IMR-90 (cell line): ENCODE data around the gene AMBP. TPM values are rescaled to one million over a fixed set of nuclear protein-coding genes. Genes with fewer than 3 reads are reported as not detected.
A peak's percentile ranks its signal among the peaks of the same experiment; 100 is the strongest.

Source experiments
- ATAC-seq: fragments of 200-7000 bp; cut with Tn5 transposase; 2 replicates; pipeline ENCODE4 v1.9.1; 2020; ENCODE audit warnings: low read depth, mild to moderate bottlenecking, moderate library complexity
- BruUV-seq: library from RNA; stranded (reverse); fragments of 400-500 nt; replicated peaks from 2 replicates; lab custom pipeline; 2021; lab: Mats Ljungman, UMichigan
- CTCF ChIA-PET: fragments of 300-600 bp; formaldehyde crosslinking; extraction: SDS; loops from one replicate; lab custom pipeline; 2021; ENCODE audit warnings: antibody characterized with exemption; lab: Yijun Ruan, JAX
- POLR2A ChIA-PET: fragments of 300-600 bp; sonication (Branson Sonifier 250); formaldehyde crosslinking; loops from one replicate; lab custom pipeline; 2022; ENCODE audit warnings: antibody characterized with exemption; ENCODE audit not compliant: unreplicated experiment; lab: Charles Lee
- DNase-seq: peaks from one replicate; pipeline ENCODE4 v3.0.0; 2013
- H2AFZ ChIP-seq: replicated peaks from 2 replicates; pipeline ENCODE3; 2013; ENCODE audit warnings: low read length, mild to moderate bottlenecking; ENCODE audit not compliant: poor library complexity
- H2AK5ac ChIP-seq: 2 replicates; pipeline ENCODE4 v1.6.1; 2013; ENCODE audit warnings: low read depth, low read length, inconsistent platforms
- H2AK9ac ChIP-seq: replicated peaks from 2 replicates; pipeline ENCODE3; 2013; ENCODE audit warnings: mild to moderate bottlenecking, low read depth, low read length, moderate library complexity; ENCODE audit not compliant: poor library complexity
- H2BK120ac ChIP-seq: 2 replicates; pipeline ENCODE4 v1.6.1; 2013; ENCODE audit warnings: low read depth, low read length, inconsistent platforms
- H2BK15ac ChIP-seq: 3 replicates; pipeline ENCODE4 v1.6.1; 2013; ENCODE audit warnings: low read depth, low read length, inconsistent platforms
- H2BK20ac ChIP-seq: 2 replicates; pipeline ENCODE4 v1.6.1; 2013; ENCODE audit warnings: low read depth, mild to moderate bottlenecking, inconsistent platforms, low read length, moderate library complexity
- H2BK5ac ChIP-seq: 2 replicates; pipeline ENCODE4 v1.6.1; 2013; ENCODE audit warnings: mild to moderate bottlenecking, low read depth, low read length, inconsistent platforms; ENCODE audit not compliant: poor library complexity, severe bottlenecking
- H3K14ac ChIP-seq: replicated peaks from 2 replicates; pipeline ENCODE4 v1.6.1; 2013; ENCODE audit warnings: low read depth, low read length, inconsistent platforms
- H3K18ac ChIP-seq: 2 replicates; pipeline ENCODE4 v1.6.1; 2013; ENCODE audit warnings: low read depth, low read length, control low read depth
- H3K23ac ChIP-seq: 2 replicates; pipeline ENCODE4 v1.6.1; 2013; ENCODE audit warnings: low read depth, low read length, inconsistent platforms
- H3K27ac ChIP-seq: 2 replicates; pipeline ENCODE4 v1.5.1; 2013; ENCODE audit warnings: mild to moderate bottlenecking, control low read depth, low read length; ENCODE audit not compliant: insufficient read depth
- H3K27me3 ChIP-seq: 2 replicates; pipeline ENCODE4 v1.6.1; 2013; ENCODE audit warnings: low read length; ENCODE audit not compliant: control insufficient read depth, insufficient read depth
- H3K36me3 ChIP-seq: 2 replicates; pipeline ENCODE4 v1.6.1; 2013; ENCODE audit warnings: low read length, mixed read lengths; ENCODE audit not compliant: control insufficient read depth, insufficient read depth
- H3K4ac ChIP-seq: 2 replicates; pipeline ENCODE4 v1.6.1; 2013; ENCODE audit warnings: low read depth, low read length, inconsistent platforms
- H3K4me1 ChIP-seq: 2 replicates; pipeline ENCODE4 v1.6.1; 2013; ENCODE audit warnings: low read length, mixed read lengths; ENCODE audit not compliant: control insufficient read depth, insufficient read depth
- H3K4me2 ChIP-seq: 2 replicates; pipeline ENCODE4 v1.6.1; 2013; ENCODE audit warnings: low read depth, mild to moderate bottlenecking, control low read depth, low read length, moderate library complexity
- H3K4me3 ChIP-seq: 2 replicates; pipeline ENCODE4 v1.5.1; 2013; ENCODE audit warnings: low read depth, mild to moderate bottlenecking, control low read depth, low read length, moderate library complexity; ENCODE audit not compliant: insufficient read depth
- H3K56ac ChIP-seq: 2 replicates; pipeline ENCODE4 v1.6.1; 2013; ENCODE audit warnings: low read length, inconsistent platforms; ENCODE audit not compliant: insufficient read depth; ENCODE audit errors: extremely low read depth
- H3K79me1 ChIP-seq, 2 experiments: 2 replicates each; pipeline ENCODE4 v1.6.1; 2013; ENCODE audit warnings: low read length in 2 of 2, inconsistent platforms in 1 of 2, low read depth in 1 of 2
- H3K9ac ChIP-seq: 2 replicates; pipeline ENCODE4 v1.6.1; 2013; ENCODE audit warnings: low read depth, low read length, control low read depth
- H3K9me1 ChIP-seq: 2 replicates; pipeline ENCODE4 v1.6.1; 2013; ENCODE audit warnings: low read length, inconsistent platforms; ENCODE audit not compliant: insufficient read depth
- H3K9me3 ChIP-seq: 2 replicates; pipeline ENCODE4 v1.6.1; 2013; ENCODE audit warnings: low read length; ENCODE audit not compliant: control insufficient read depth, insufficient read depth
- H4K20me1 ChIP-seq: 2 replicates; pipeline ENCODE4 v1.6.1; 2013; ENCODE audit warnings: low read length, inconsistent platforms; ENCODE audit not compliant: insufficient read depth
- H4K5ac ChIP-seq: 2 replicates; pipeline ENCODE4 v1.6.1; 2013; ENCODE audit warnings: mild to moderate bottlenecking, low read depth, low read length, control low read depth
- H4K8ac ChIP-seq, 2 experiments: 2 replicates each; pipeline ENCODE4 v1.6.1; 2013; ENCODE audit warnings: low read depth in 2 of 2, low read length in 2 of 2, control low read depth in 1 of 2, inconsistent platforms in 1 of 2
- H4K91ac ChIP-seq: 2 replicates; pipeline ENCODE4 v1.6.1; 2013; ENCODE audit warnings: low read depth, low read length, inconsistent platforms; ENCODE audit not compliant: insufficient read depth
- BHLHE40 ChIP-seq: fragments of 150-350 bp; IDR thresholded peaks from 2 replicates; pipeline ENCODE4 v1.6.1; 2016; ENCODE audit warnings: mild to moderate bottlenecking, low read depth, low read length
- CEBPB ChIP-seq: IDR thresholded peaks from 2 replicates; pipeline ENCODE4 v1.6.1; 2012; ENCODE audit warnings: low read depth, low read length, improper control_type of control experiment
- CHD1 ChIP-seq: IDR thresholded peaks from 2 replicates; pipeline ENCODE4 v1.6.1; 2012; ENCODE audit warnings: low read depth, low read length, improper control_type of control experiment
- CTCF ChIP-seq: conservative IDR thresholded peaks from 2 replicates; pipeline ENCODE4 v1.5.1; 2012; ENCODE audit warnings: mild to moderate bottlenecking, low read depth, low read length, improper control_type of control experiment
- ELK1 ChIP-seq: fragments of 150-350 bp; IDR thresholded peaks from 2 replicates; pipeline ENCODE4 v1.6.1; 2016; ENCODE audit warnings: low read depth, mild to moderate bottlenecking, low read length, moderate library complexity, borderline replicate concordance
- FOS ChIP-seq: fragments of 150-350 bp; IDR thresholded peaks from 2 replicates; pipeline ENCODE4 v1.6.1; 2016; ENCODE audit warnings: low read depth, low read length
- MAFK ChIP-seq: IDR thresholded peaks from 2 replicates; pipeline ENCODE4 v1.6.1; 2012; ENCODE audit warnings: low read depth, low read length, improper control_type of control experiment
- MAZ ChIP-seq: IDR thresholded peaks from 2 replicates; pipeline ENCODE4 v1.6.1; 2012; ENCODE audit warnings: low read depth, mild to moderate bottlenecking, low read length, improper control_type of control experiment, moderate library complexity, borderline replicate concordance
- MXI1 ChIP-seq: IDR thresholded peaks from 2 replicates; pipeline ENCODE4 v1.6.1; 2012; ENCODE audit warnings: low read depth, mild to moderate bottlenecking, low read length, moderate library complexity, borderline replicate concordance
- NFE2L2 ChIP-seq: fragments of 150-350 bp; IDR thresholded peaks from 2 replicates; pipeline ENCODE4 v1.6.1; 2016; ENCODE audit warnings: low read depth, mild to moderate bottlenecking, low read length
- POLR2A ChIP-seq: IDR thresholded peaks from 2 replicates; pipeline ENCODE4 v1.6.1; 2012; ENCODE audit warnings: mild to moderate bottlenecking, low read depth, low read length
- RAD21 ChIP-seq: IDR thresholded peaks from 2 replicates; pipeline ENCODE4 v1.6.1; 2012; ENCODE audit warnings: low read length, improper control_type of control experiment
- RCOR1 ChIP-seq: IDR thresholded peaks from 2 replicates; pipeline ENCODE4 v1.6.1; 2012; ENCODE audit warnings: mild to moderate bottlenecking, low read length, improper control_type of control experiment; ENCODE audit not compliant: insufficient replicate concordance
- RFX5 ChIP-seq: IDR thresholded peaks from 2 replicates; pipeline ENCODE4 v1.8.0; 2012; ENCODE audit warnings: low read depth, mild to moderate bottlenecking, low read length, moderate library complexity
- WGBS, 2 experiments: methylation state at CpG; one replicate each; pipeline versions ENCODE4 v1.1.5 to v1.1.7; 2013; ENCODE audit warnings: missing lambda C conversion rate in 2 of 2; ENCODE audit not compliant: insufficient read length in 1 of 2; ENCODE audit errors: extremely low coverage in 2 of 2; 5-methylcytosine and 5-hydroxymethylcytosine counted together
- dilution Hi-C: fragments of 300-500 bp; cut with HindIII; formaldehyde crosslinking; loops from one replicate; pipeline ENCODE4 v1.14.3; 2018; ENCODE audit warnings: low sequenced_read_pairs; ENCODE audit not compliant: unreplicated experiment
- in situ Hi-C: fragments of 300-500 bp; cut with MboI; formaldehyde crosslinking; loops from 3 replicates; pipeline ENCODE4 v1.14.3; 2019; ENCODE audit warnings: low sequenced_read_pairs, inconsistent platforms, mixed read lengths
- intact Hi-C: fragments of 100-400 bp; cut with micrococcal nuclease; formaldehyde crosslinking; loops from 2 replicates; pipeline ENCODE4 v1.10.0; 2022
- polyA plus RNA-seq, 3 experiments: library from polyadenylated mRNA; depleted of rRNA; stranded (reverse); fragments of >200 nt; gene quantifications; 2 replicates each; pipeline ENCODE4 v1.2.3, GENCODE V29; 2012; ENCODE audit warnings: low replicate concordance in 1 of 3
- total RNA-seq: library from RNA; depleted of rRNA; stranded (reverse); fragments of >200 nt; gene quantifications from 2 replicates; pipeline ENCODE4 v1.2.3, GENCODE V29; 2012

Gene AMBP
- total and polyA plus RNA-seq, 2 of the 4 experiments (the other 2 are of a cell fraction): not detected

GRCh38 chr9:114098936-114099668 is 21.0 kb upstream of the AMBP start, which contains the start of gene KIF12:
Gene KIF12, minus strand, starts transcription at chr9:114099292. Its CDS starts 16 bp downstream, at chr9:114099276.
- Histone ChIP-seq H2BK15ac (no peak within 1 kb of the TSS), H3K14ac (no peak within 1 kb of the TSS), H4K91ac (no peak within 1 kb of the TSS), H2AK5ac (no peak within 1 kb of the TSS), H4K20me1 (no peaks in the 10 kb centered on the region), H3K4ac (no peak within 1 kb of the TSS), H3K23ac (no peak within 1 kb of the TSS), H3K9me3 (peaks cover 16% of the 10 kb centered on the region), H3K9ac (no peak within 1 kb of the TSS), H2BK20ac (no peak within 1 kb of the TSS), H2BK5ac (no peak within 1 kb of the TSS), H3K36me3 (no peaks in the 10 kb centered on the region), H2BK120ac (no peak within 1 kb of the TSS), H3K79me1 (no peaks in the 10 kb centered on the region), H3K4me1 (no peaks in the 10 kb centered on the region), H2AK9ac (peak within 1 kb of the TSS; percentile 58), H4K5ac (no peak within 1 kb of the TSS), H3K27me3 (peaks cover 66% of the 10 kb centered on the region), H3K4me3 (peak within 1 kb of the TSS; percentile 34), H3K4me2 (peak within 1 kb of the TSS; percentile 78; the same call in 1 of the 2 replicates), H3K9me1 (no peaks in the 10 kb centered on the region), H3K18ac (no peak within 1 kb of the TSS), H2AFZ (peak within 1 kb of the TSS; percentile 73), H3K27ac (no peak within 1 kb of the TSS), H3K56ac (no peak within 1 kb of the TSS), H4K8ac (no peak within 1 kb of the TSS)
- intact Hi-C loops (no loop called here), in situ Hi-C loops (no loop called here), dilution Hi-C loops (no loop called here)
- DNase-seq (no peak), ATAC-seq (peak; percentile 28; the same call in 1 of the 2 replicates)
- WGBS, 2 experiments: 32% methylated on average over 8 of the region's 32 CpGs; no CpG with 5 or more reads in 1 of the 2 experiments
- TF ChIP-seq CEBPB (no peak), POLR2A (no peak), BHLHE40 (no peak), MAFK (no peak), MXI1 (no peak), MAZ (no peak), CHD1 (no peak), FOS (no peak), CTCF (no peak), NFE2L2 (no peak), ELK1 (no peak), RCOR1 (no peak), RAD21 (no peak), RFX5 (no peak)
- ChIA-PET POLR2A (no interaction called here), CTCF (interaction anchor here (0.9 to 2.6 kb wide), 4 partner anchors 9 to 200 kb away, joined by 3 to 6 read pairs (median 4); no protein-coding TSS in a partner anchor)
- no TSS peak for BruUV-seq
